Measurements from ENCODE around the gene GDF9. TPM values are rescaled to one million over a fixed set of nuclear protein-coding genes. Genes with fewer than 3 reads are reported as not detected.

Gene GDF9
- total RNA-seq, 4 donors from 2014 or later = 0.26 to 0.40 TPM; not detected in 2

DNA sequence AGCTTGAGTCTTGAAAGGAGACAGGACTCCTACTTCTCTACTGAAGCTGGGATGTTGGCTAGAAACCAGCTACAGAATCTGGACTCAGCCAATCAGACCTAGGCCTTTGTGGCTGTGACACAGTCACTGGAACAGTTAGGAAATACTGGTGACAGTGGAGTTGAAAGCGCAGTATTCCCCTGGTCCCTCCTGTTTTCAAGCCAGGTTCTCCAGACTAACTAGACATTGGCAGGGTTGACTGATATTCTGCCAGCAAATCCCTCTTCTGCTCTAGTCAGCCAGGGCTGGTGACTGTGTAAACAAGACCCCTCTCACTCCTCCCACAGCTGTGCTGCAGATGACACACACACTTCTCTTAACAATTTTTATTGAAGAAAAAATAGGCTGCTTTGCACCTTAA is 44.5 kb downstream of the GDF9 start:
- Histone ChIP-seq H3K36me3 (peaks cover 0 to 18% (median 0%) of the 10 kb centered on the region in 3 donors), H3K9me3 (no peaks in the 10 kb centered on the region), H3K4me3 (no peak overlapping the region), H3K27ac (no peak overlapping the region), H3K4me1 (peaks cover 12 to 40% (median 12%) of the 10 kb centered on the region in 3 donors), H3K27me3 (peaks cover 0 to 51% (median 0%) of the 10 kb centered on the region in 4 donors)
- TF ChIP-seq POLR2A (IDR thresholded peaks at IDR 0.05) = no peak
- TF ChIP-seq CTCF (IDR thresholded peaks at IDR 0.05) = no peak
- 89% methylated on average over 1 of the region's 1 CpG; no CpG with 5 or more reads in 1 of the 2 donors for WGBS, 2 donors
- intact Hi-C loops (cut with DNase I) = no loop called here
- DNase-seq = no peak

DNA sequence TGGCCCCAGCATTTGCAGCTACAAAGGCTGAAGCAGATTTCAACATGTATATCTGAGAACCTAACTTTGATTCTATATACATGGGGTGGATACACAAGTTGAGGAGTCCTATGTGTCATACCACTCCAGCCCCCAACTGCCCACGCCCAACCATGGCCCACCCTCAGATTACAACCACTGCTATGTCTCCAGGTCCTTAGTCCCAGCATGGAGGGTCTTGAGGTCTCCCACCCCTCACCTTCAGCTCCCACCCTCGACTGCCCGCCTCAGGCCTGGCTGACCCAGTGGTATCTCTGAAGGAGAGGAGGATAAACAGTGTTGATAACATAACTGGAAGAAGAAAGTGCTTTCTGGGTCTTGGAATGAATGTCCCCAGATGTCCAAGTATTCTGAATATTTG is 44.9 kb downstream of the GDF9 start:
- Histone ChIP-seq H3K27ac (no peak overlapping the region), H3K27me3 (peaks cover 0 to 46% (median 0%) of the 10 kb centered on the region in 4 donors), H3K9me3 (no peaks in the 10 kb centered on the region), H3K4me3 (no peak overlapping the region), H3K36me3 (peaks cover 0 to 18% (median 0%) of the 10 kb centered on the region in 3 donors), H3K4me1 (peaks cover 12 to 36% (median 12%) of the 10 kb centered on the region in 3 donors)
- TF ChIP-seq POLR2A (IDR thresholded peaks at IDR 0.05) (no peak), CTCF (IDR thresholded peaks at IDR 0.05) (no peak)
- 90 to 100% methylated on average over 1 to 2 of the region's 3 CpGs for WGBS, 2 donors
- intact Hi-C loops (cut with DNase I) = no loop called here
- no peak for DNase-seq

DNA sequence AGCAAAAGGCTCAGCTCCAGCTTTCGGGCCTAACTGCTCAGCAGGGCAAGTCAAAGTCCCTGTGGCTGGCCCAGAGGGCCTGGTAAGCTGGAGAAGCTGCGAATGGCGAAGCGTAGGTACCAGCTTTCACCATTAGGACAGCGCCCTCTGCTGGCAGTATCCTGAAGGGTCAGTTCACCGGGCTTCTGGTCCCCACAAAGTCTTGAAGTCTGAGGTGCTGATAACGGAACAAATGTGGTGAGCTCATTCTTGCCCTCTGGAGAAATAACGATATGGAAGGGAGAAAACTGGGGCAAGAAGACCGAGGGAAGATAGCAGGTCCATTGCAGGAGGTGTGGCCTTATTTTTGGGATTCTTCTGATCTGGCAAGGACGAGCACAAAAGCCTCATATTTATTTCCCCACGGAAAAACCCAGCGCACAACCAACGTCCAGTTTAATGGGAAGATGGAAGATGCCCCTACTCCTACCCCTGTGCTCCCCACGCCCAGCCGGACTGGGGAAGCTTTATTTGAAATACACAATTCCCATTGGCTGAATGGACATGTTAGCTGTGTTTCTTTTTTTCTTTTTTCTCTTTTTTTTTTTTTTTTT is 46.0 kb downstream of the GDF9 start:
- Histone ChIP-seq H3K4me3 (no peak overlapping the region), H3K27ac (no peak overlapping the region), H3K36me3 (peaks cover 0 to 10% (median 0%) of the 10 kb centered on the region in 3 donors), H3K9me3 (no peaks in the 10 kb centered on the region), H3K4me1 (peaks cover 6 to 25% (median 12%) of the 10 kb centered on the region in 3 donors), H3K27me3 (peaks cover 0 to 35% (median 0%) of the 10 kb centered on the region in 4 donors)
- WGBS, 2 donors = 22 to 32% methylated on average over 9 to 15 of the region's 15 CpGs
- no peak for TF ChIP-seq POLR2A (IDR thresholded peaks at IDR 0.05)
- peak; percentile 76 to 96 (median 94) for TF ChIP-seq CTCF (IDR thresholded peaks at IDR 0.05)
- peak; percentile 35 for DNase-seq
- intact Hi-C loops (cut with DNase I) = no loop called here

GRCh38 chr5:132819468-132819867 is 46.8 kb downstream of the GDF9 start:
- no peak for TF ChIP-seq POLR2A (IDR thresholded peaks at IDR 0.05)
- TF ChIP-seq CTCF (IDR thresholded peaks at IDR 0.05) = no peak
- no peak overlapping the region for H3K27ac ChIP-seq
- intact Hi-C loops (cut with DNase I) = loop anchor here (10.0 kb wide), 1 partner anchor 295 kb away; no protein-coding TSS in a partner anchor
- DNase-seq = no peak
- WGBS, 2 donors = 24 to 36% methylated on average over 5 to 23 of the region's 26 CpGs
- H3K4me3 ChIP-seq = peak overlapping the region in 2 of 4 donors; percentile 8 to 31
- H3K27me3 ChIP-seq = peaks cover 0 to 33% (median 0%) of the 10 kb centered on the region in 4 donors
- peaks cover 7 to 25% (median 12%) of the 10 kb centered on the region in 3 donors for H3K4me1 ChIP-seq
- H3K36me3 ChIP-seq = peaks cover 0 to 3% (median 0%) of the 10 kb centered on the region in 3 donors
- no peaks in the 10 kb centered on the region for H3K9me3 ChIP-seq

- Histone ChIP-seq H3K27ac (no peak overlapping the region), H3K27me3 (peaks cover 0 to 43% (median 10%) of the 10 kb centered on the region in 4 donors), H3K9me3 (no peaks in the 10 kb centered on the region), H3K36me3 (no peaks in the 10 kb centered on the region), H3K4me1 (peaks cover 15 to 31% (median 18%) of the 10 kb centered on the region in 3 donors), H3K4me3 (no peak overlapping the region)
- DNase-seq = no peak
- TF ChIP-seq POLR2A (IDR thresholded peaks at IDR 0.05) (no peak), CTCF (IDR thresholded peaks at IDR 0.05) (no peak)
- intact Hi-C loops (cut with DNase I) = loop anchor here (10.0 kb wide), 1 partner anchor 292 kb away; no protein-coding TSS in a partner anchor
- WGBS, 2 donors = 54 to 61% methylated on average over 1 of the region's 1 CpG
Observed at GRCh38 chr5:132817011-132817410, 49.3 kb downstream of the GDF9 start.
